HG03097 (cell line): Measurements from ENCODE around the gene MYL10.
"Not testable (repeated sequence)": the region's sequence is repeated elsewhere in the genome, so short reads cannot be mapped to it uniquely, and the experiment has no call there.

Experiments
- ATAC-seq: cut with Tn5 transposase; IDR thresholded peaks from one replicate; pipeline ENCODE4 v1.9.1; 2021; ENCODE audit not compliant: unreplicated experiment, low FRiP score

MYL10 gene

DNA sequence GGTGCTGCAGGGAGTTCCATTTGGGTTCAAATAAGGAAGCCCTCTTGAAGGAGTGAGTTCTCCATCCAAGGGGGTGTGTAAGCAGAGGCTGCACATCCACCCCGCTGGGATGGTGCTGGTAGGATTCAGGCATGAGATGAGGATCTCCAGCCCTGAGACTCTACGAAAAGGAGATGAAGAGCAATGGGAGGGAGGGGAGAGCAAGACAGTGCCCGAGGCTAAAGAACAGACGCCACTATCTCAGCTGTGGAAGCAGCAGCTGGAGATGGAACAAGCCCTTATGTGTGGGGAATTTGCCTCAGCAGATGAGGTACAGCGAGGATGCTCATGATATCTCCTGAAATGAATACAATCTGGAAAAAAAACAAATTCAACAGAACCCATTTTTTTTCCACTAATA lies 28.1 kb upstream of the MYL10 start:
- ATAC-seq = no peak

DNA sequence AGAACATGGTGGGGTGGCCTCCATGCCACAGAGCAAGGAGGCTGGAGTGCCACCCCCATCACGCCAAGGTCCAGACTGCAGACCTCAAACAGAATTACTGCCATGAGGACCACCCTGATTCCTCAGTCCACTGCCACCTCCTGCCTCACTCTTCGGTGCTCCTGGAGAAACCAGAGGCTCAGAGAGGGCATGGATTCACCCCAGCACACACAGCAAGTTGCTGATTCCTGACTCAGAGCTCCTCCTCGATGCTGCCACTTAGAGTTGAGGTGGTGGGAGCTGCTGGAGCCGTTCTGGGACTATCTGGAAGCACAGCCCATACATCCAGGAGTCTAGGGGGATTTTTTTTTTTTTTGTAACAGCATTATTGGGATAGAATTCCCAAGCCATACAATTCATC lies 22.0 kb upstream of the MYL10 start:
- no peak for ATAC-seq

DNA sequence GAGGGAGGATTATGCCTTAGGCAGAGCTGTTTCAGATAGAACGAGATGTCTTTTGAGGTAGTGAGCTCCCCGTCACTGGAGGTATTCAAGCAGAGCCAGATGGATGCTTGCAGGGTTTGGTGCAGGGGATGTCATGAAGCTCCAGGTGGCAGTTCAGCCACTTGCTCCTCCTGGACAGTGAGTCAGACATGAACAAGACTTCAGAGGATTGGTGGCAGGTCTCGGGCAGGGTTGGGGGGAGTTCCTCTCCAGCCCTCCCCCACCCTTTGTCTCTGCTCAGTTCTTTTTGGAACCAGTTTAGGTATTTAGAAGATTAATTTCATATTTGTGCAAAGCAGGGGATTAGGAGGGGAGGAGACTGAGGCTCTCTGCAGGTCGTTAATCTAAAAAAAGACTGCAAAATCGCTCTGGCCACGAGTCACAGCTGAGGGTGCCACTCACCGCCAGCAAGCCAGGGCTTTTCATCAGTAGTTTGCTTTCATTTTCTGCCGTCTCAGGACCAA lies 21.5 kb upstream of the MYL10 start:
- no peak for ATAC-seq

DNA sequence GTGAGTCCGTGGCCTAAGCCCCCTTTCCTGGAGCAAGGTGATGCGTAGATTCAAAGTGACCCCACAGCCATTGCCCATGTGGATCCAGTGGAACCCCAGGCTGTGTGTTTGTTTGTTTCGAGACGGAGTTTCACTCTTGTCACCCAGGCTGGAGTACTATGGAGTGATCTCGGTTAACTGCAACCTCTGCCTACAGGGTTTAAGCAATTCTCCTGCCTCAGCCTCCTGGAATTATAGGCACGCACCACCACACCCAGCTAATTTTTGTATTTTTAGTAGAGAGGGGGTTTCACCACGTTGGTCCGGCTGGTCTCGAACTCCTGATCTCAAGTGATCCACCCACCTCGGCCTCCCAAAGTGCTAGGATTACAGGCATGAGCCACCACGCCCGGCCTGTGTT lies 18.8 kb upstream of the MYL10 start:
- ATAC-seq = not testable (repeated sequence)

DNA sequence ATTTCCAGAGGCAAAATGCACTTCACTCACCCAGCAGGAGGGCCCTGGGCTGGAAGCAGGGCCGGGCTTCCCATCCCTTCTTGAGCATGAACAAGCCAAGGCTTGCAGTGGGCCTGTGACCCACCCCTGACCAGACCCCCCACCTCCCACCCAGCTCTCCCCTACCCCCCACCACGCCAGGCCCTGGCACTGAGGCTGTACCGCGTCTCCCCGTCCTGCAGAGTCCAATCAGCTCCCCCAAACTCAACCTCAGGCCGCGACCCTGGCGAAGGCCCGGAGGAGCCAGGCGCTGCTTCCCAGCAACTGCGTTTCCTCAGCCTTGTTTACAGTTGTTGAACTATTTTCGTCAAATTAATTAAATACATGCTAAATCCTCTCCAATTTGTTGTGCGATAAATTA lies 16.9 kb upstream of the MYL10 start:
- no peak for ATAC-seq

DNA sequence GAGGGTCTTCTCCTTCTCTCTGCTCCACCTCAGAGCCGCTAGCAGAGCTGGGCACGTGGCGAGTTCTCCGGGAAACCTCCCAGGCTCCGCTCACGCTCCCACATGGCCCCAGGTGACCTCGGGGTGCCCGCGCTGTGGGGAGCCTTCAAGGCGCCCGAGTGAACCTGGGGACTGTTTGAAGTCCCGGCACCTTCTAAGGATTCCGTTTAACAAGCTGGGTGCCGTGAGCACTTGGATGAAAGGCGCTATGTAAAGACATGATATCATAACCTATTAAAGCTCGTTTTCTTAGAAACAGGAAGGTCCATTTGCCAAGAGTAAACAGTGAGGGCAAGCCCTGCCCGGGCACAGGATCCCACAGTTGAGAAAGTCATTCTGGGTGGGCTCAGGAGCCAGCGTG lies 15.8 kb upstream of the MYL10 start:
- ATAC-seq = no peak

DNA sequence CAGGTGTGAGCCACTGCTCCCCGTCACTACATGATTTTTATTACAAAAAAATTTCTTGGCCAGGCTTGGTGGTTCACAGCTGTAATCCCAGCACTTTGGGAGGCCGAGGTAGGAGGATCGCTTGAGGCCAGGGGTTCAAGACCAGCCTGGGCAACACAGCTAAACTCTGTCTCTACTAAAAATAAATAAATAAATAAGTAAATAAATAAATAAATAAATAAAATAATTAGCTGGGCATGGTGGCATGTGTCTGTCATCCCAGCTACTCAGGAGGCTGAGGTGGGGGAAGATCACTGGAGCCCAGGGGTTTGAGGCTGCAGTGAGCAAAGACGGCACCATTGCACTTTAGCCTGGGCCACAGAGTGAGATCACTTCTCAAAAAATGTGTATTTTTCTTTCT lies 10.0 kb upstream of the MYL10 start:
- ATAC-seq = not testable (repeated sequence)

DNA sequence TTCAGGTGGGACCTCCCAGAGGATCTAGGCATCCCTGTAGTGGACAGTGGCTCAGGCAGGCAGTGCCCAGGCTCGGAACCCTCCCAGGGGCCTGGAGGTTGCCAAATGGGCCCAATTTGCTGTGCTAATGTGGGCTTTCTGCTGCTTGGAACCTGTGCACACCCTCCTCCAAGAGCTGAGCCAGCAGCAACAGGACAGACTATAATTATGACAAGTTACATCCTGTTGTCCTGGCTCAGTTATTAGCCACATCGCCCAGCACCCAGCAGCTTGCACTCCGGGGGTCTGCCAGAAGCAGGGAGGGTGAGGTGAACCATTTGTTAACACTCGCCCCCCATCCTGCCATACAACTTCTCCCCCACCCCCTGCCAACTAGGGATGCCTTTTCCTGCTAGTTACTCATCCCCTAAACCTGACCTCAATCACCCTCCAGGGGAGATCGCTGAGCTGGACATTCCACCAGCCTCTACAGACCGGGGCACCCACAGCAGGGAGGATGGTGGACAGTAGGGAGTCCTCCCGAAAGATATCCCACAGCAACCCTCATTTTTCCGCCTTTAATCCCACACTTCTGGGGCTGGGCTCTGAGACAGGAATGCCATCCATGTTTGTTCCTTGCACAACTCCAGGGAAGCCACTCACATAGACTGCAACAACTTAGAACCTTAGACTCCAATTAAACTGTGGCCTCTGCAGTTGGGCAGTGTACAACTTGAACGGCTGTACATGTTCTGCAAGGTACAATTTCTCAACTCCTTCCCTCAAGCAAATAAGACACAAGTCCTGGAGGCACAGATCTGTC lies 7.9 kb upstream of the MYL10 start:
- no peak for ATAC-seq

DNA sequence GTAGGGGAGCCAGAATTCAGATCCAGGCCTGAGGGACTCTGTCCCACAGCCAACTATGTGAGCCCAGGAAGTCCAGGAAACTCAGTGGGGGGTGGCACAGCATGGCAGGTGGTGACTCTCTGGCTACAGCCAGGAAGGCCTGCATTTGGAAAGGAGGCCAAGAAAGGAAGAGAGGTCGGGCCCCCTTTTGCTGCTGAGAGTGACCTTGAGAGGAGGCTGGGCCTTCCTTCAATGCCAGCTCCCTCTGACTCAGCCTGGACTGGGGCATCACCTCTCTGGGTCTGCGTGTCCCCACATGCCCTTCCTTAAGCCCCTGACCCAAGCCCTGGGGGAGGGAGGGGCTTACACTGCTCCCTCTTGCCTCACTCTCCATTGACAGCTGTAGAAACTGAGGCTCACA lies 6.4 kb upstream of the MYL10 start:
- ATAC-seq = no peak

DNA sequence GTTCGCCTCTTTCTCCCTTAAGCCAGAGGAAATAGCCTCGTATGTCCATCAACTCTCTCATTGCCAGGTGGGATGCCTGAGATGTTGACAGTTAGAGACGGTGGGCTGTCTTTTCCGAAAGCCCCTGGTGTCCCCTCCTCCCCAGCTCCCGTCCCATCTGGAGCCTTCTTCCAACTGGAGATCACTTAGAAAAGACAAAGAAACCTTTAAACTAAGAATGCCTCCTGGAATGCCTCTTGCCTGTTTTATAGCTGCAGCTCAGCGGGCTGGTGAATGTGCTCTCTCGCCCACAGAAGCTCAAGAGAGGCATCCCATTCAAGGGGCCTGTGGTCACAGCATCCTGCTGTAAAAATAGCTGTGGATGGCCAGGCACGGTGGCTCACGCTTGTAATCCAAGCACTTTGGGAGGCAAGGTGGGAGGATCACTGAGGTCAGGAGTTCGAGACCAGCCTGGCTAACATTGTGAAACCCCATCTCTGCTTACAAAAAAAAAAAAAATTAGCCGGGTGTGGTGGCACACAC lies 5.2 kb upstream of the MYL10 start:
- ATAC-seq = no peak

DNA sequence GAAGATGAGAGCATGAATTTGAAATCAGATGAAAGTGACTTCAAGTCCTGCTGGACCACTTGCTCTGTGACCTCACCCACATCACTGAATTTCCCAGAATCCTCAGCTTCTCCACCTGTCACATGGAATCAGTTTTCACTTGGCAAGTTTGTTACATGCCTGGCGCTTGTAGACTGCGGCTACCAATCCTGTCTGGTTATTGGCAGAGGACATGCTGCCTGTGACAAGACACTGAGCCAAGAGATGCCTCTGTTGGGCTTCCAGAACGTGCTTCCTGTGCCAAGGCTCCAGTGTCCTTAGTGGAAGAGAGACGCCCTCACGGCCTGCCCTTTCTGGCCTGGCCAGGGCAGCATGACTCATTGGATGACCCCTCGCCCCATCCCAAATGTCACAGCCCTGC lies 4.4 kb upstream of the MYL10 start:
- no peak for ATAC-seq

DNA sequence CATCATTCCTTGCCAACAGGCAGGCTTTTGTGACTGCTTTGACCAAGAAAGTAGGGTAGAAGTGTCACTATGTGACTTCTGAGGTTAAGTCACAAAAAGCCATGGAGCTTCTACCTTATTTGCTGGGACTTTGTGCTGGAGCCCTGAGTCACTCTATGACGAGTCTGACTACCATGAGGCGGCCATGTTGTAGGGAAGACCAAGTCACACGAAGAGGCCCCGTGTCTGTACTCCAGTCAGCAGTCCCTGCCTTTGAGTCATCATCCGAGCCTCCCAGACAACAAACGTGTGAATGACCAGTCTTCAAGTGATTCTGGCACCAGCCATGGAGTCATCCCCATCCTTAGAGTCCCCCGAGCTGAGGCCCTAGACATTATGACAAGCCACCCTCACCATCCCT lies 3.5 kb upstream of the MYL10 start:
- no peak for ATAC-seq

DNA sequence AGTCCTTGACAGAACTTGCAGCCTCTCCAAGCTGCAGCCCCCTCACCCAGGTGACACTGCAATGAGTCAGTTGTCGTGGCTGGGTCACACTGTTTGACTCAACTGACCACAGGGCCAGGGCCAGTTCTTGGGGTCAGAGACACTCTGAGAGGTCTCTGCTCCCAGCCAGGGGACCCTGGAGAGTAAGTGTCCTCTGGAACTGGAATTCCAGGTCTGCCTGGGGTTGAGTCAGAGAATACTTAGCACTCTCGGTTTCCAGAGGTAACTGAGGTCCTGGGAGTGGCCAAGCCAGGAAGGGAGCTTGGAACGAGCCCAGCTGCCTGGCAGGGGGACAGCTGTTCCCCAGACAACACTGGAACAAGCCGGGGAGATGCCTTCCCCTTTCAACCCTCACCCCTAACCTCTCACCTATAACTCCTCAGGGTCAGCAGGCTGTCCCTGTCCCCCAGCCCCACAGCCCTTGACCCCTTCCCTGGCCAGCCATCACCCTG lies 2.2 kb upstream of the MYL10 start:
- no peak for ATAC-seq

DNA sequence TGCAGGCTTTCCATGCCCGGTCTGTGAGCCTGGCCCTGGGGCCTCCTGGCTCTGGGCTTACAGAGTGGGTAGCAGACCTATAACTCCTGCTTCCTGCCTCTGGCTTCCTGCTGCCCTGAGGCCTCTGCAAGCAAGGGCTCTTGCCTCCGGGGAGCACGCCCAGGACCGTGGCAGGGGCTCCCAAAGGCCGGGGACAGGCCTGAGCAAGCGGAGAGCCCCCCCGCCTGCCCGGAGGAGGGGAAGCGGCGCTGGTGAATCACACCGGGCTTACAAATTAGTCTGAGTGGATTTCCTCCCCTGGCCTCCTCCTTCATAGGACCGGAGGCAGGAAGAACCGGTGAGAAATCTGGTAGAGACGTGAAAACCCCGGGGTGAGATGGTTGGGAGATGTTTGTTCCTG lies 1.5 kb upstream of the MYL10 start:
- ATAC-seq = no peak

DNA sequence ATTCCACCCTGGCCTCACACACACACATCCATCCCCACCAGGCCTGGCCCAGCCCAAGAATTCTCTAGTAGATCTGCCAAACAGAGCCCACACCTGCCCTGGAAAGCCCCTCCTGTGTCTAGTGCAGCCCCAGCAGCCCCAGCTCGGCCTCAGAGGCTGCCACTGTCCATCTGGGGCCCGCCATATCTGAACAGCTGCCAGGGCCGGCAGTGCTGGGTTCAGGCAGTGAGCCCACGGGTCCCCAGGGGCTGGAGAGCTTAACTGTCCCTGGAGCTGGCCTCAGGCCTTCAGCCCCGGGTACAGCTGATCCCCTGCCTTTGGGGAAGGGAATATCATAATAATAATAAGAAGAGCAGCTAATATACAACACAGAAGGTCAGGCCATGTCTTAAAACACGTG lies 574 bp downstream of the MYL10 start:
- no peak for ATAC-seq

DNA sequence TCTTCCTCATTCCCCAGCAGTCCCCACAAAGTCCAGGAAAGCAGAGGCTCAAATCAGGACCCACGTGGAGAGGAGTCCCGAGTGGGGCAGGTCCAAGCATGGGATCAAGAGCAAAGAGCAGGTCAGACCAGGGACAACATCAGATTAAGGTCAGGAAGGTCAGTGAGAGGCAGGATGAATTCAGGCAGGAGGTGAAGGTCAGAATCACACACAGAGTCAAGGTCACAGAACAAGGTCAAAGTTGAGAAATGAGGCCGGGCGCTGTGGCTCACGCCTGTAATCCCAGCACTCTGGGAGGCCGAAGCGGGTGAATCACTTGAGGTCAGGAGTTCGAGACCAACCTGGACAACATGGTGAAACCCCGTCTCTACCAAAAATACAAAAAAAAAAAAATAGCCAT lies 2.3 kb downstream of the MYL10 start:
- no peak for ATAC-seq

DNA sequence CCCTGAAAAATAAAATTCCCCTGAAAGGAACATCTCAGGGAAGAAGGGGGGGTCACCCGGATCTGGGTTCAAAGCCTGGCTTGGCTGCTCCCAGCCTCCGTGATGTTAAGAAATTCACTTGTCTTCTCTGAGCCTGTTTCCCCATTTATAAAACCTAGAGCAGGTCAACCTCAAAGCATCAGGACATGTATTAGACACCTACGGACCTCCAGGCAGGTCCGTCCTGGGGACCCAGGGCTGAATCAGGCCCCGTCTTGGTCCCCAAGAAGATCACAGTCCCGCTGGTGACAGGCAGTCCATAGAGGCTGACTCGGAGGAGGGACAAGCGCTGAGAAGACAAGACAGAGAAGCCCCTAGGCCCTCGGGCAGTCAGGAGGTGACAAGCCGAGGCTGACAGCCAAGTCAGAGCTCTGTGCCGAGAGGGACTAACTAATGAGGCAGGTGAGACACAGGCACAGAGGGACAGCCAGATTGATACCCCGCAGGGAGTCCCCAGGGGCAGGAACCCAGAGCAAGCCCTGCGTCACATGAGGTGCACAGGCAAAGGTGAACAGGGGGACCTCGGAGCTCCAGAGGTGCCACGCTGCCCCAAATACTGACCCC lies 2.9 kb downstream of the MYL10 start:
- ATAC-seq = no peak

DNA sequence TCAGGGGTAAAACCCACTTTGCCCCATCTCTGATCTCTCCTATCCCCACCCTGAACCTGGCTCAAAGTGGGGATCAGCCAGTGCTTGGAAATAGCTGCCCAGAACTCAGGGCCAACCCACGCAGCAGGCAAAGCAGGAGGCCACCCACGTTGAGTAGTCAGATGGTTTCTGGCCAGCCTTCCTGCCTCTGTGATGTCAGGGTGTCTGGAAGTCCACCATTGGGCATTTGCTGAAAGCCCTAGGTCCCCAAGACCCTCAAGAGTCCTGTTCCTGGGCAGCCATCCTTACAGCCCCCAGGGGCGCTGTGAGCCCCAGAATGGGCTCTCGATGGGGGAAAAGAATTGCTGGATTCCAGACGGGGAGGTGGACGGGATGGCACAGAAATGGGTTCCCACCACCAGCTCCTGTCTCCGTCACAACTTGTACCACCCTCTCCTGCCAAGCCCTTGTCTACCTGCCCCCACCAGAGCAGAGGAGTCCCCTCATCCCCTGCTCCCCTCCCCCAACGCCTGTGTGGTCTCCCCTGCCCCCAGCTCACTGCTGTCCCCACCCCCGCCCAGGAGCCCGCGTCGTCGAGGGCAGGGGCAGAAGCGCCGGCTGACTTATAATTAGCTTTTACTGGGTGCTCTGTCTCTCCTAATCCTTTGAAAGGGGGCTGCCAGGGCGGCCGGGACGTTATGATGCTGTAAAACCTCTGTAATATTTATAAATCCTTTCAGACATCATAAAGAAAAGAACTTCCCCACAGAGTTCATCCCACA lies 3.9 kb downstream of the MYL10 start:
- ATAC-seq = no peak

DNA sequence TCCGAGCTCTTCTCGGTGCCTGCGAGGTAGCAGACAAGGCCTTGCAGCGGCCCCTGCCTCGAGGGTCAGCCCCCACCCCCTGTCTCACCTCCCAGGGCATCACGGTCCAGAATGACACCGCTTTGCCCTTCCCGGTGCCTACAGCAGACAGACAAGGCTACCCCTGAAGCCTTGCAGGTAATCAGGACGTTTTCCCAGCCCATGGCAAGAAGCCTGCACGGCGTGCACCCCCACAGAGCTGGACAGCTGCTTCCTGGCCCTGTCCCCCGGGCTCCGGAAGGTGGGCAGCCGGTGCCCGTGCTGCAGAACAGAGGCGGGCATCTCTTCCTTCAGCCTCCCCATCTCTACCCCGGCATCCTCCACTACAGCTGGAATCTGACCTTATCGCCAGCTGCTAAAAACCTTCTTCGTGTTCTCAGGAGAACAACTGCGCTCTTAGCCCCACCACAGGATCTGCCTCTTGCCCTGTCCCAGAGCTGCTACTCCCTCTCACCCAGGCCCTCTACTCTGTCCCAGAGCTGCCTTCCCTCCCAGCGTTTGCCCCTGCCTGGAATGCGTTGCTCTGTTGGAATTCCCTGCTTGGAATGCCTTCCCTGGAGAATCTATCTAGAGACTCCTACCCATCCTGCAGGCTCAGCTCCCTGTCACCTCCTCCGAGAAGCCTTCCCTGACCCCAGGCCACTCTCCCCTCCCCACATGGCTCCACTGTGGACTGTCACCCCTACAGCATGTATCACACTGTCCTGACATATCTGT lies 4.7 kb downstream of the MYL10 start:
- ATAC-seq = no peak

DNA sequence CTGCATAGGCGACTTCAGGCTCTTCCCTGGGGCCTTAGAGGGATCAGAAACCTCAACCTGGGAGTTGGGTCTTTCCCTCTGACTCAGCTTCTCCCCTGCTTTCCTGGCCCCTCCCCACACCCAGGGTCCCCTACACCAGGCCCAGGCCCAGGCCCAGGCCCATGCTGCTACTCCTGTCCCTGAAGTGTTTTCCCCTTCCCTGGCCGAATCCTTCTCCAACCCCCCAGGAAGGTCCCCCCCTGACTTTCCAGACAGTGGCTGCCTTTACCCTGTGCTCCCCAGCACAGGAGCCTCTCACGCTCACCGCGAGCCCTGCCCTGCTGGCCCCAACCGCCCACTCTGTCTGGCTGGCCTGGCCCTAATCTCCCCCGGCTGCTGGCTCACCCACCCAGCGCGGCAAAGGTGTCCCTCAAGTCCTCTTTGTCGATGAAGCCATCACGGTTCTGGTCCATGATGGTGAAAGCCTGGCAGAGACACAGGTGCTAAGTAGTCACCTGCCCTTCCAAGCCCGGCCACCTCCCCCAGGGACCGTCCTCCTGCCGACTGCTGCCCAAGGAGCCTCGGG lies 6.4 kb downstream of the MYL10 start:
- no peak for ATAC-seq
